ENCODE data around the gene SYNE1.

Gene SYNE1

DNA sequence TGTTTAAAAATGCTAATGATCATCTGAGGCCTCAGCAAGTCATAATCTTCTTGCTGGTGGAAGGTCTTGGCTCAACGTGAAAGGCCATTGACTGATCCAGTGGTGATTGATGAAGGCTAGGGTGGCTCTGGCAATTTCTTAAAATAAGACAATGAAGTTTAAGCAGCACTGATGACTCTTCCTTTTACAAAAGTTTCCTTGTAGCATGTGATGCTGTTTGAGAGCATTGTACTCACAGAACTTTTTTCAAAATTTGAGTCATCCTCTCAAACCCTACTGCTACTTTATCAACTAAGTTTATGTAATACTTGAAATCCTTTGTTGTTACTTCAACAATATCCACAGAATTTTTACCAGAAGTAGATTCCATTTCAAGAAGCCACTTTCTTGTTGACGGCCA, 447.4 kb downstream of the SYNE1 start:
- Mint-ChIP-seq H3K36me3 (ENCODE audit: low read depth) (peaks cover 65% of the 10 kb centered on the region), H3K4me3 (no peak overlapping the region), H3K27ac (no peak overlapping the region), H3K27me3 (ENCODE audit: low read depth) (no peaks in the 10 kb centered on the region), H3K9me3 (peaks cover 4% of the 10 kb centered on the region), H3K4me1 (no peaks in the 10 kb centered on the region)
- TF ChIP-seq, protein P1, sequence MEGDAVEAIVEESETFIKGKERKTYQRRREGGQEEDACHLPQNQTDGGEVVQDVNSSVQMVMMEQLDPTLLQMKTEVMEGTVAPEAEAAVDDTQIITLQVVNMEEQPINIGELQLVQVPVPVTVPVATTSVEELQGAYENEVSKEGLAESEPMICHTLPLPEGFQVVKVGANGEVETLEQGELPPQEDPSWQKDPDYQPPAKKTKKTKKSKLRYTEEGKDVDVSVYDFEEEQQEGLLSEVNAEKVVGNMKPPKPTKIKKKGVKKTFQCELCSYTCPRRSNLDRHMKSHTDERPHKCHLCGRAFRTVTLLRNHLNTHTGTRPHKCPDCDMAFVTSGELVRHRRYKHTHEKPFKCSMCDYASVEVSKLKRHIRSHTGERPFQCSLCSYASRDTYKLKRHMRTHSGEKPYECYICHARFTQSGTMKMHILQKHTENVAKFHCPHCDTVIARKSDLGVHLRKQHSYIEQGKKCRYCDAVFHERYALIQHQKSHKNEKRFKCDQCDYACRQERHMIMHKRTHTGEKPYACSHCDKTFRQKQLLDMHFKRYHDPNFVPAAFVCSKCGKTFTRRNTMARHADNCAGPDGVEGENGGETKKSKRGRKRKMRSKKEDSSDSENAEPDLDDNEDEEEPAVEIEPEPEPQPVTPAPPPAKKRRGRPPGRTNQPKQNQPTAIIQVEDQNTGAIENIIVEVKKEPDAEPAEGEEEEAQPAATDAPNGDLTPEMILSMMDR (IDR thresholded peaks at IDR 0.05; ENCODE audit: unreplicated experiment in 3 of 3) = no peak

- Mint-ChIP-seq H3K36me3 (ENCODE audit: low read depth) (peaks cover 53% of the 10 kb centered on the region), H3K9me3 (peaks cover 4% of the 10 kb centered on the region)
- TF ChIP-seq, protein P1 (IDR thresholded peaks at IDR 0.05; ENCODE audit: unreplicated experiment in 3 of 3) = no peak
Observed at GRCh38 chr6:152188011-152188410, 449.2 kb downstream of the SYNE1 start.

GRCh38 chr6:152186840-152187239, 450.3 kb downstream of the SYNE1 start:
- peaks cover 45% of the 10 kb centered on the region for H3K36me3 Mint-ChIP-seq (ENCODE audit: low read depth)
- no peaks in the 10 kb centered on the region for H3K27me3 Mint-ChIP-seq (ENCODE audit: low read depth)

More at GRCh38 chr6:152188011-152188410, 449.2 kb downstream of the SYNE1 start:
- Mint-ChIP-seq H3K4me3 (no peak overlapping the region), H3K27me3 (ENCODE audit: low read depth) (no peaks in the 10 kb centered on the region), H3K27ac (no peak overlapping the region), H3K4me1 (no peaks in the 10 kb centered on the region)

GRCh38 chr6:152184917-152185574, 452.1 kb downstream of the SYNE1 start:
- H3K4me1 Mint-ChIP-seq = no peaks in the 10 kb centered on the region

More at GRCh38 chr6:152186840-152187239, 450.3 kb downstream of the SYNE1 start:
- no peak overlapping the region for H3K27ac Mint-ChIP-seq
- H3K9me3 Mint-ChIP-seq = peaks cover under 1% of the 10 kb centered on the region
- no peaks in the 10 kb centered on the region for H3K4me1 Mint-ChIP-seq
- H3K4me3 Mint-ChIP-seq = no peak overlapping the region
- TF ChIP-seq, protein P1 (IDR thresholded peaks at IDR 0.05; ENCODE audit: unreplicated experiment in 3 of 3) = no peak

DNA sequence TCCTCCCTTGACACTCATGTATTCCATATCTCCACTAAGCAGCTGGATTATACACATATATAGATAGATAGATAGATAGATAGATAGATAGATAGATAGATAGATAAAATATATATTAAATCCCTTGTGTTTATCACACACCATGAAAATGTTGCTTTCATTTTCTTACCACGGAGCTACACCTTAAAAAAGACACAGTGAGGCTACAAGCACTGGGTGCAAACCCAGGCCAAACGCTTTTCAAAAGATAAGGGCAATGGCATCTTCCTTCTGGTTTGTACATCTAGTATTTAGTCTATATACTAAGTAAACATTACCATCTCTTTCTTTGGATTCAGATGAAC, 452.6 kb downstream of the SYNE1 start:
- H3K36me3 Mint-ChIP-seq (ENCODE audit: low read depth) = peaks cover 35% of the 10 kb centered on the region
- no peaks in the 10 kb centered on the region for H3K27me3 Mint-ChIP-seq (ENCODE audit: low read depth)
- no peak overlapping the region for H3K27ac Mint-ChIP-seq
- H3K4me1 Mint-ChIP-seq = no peaks in the 10 kb centered on the region
- TF ChIP-seq, protein P1 (IDR thresholded peaks at IDR 0.05; ENCODE audit: unreplicated experiment in 3 of 3) = no peak
- H3K9me3 Mint-ChIP-seq = no peaks in the 10 kb centered on the region
- H3K4me3 Mint-ChIP-seq = no peak overlapping the region

More at GRCh38 chr6:152184917-152185574, 452.1 kb downstream of the SYNE1 start:
- TF ChIP-seq, protein P1 (IDR thresholded peaks at IDR 0.05; ENCODE audit: unreplicated experiment in 3 of 3) = no peak
- H3K36me3 Mint-ChIP-seq (ENCODE audit: low read depth) = peaks cover 38% of the 10 kb centered on the region
- H3K4me3 Mint-ChIP-seq = no peak overlapping the region
- H3K9me3 Mint-ChIP-seq = no peaks in the 10 kb centered on the region
- no peaks in the 10 kb centered on the region for H3K27me3 Mint-ChIP-seq (ENCODE audit: low read depth)
- H3K27ac Mint-ChIP-seq = no peak overlapping the region

DNA sequence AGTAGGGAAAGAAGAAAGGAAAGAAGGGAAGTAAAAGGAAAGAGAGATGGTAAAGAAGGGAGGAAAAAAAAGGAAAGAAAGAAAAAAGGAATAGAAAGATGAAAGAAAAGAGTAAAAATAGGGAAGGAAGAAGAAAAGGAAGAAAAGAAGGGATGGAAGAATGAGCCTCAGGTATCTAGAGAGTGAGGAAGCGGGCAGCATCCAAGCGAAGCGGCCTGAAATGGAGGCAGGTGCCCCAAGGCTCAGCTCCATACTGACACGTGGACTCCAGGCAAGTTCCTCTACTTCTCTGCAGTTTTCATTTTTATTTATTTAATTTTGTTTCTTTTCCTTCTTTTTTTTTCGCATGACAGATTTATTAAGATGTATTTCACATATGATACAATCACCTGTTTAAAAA, 456.6 kb downstream of the SYNE1 start:
- H3K4me1 Mint-ChIP-seq = no peaks in the 10 kb centered on the region
- no peak overlapping the region for H3K4me3 Mint-ChIP-seq
- TF ChIP-seq, protein P1 (IDR thresholded peaks at IDR 0.05; ENCODE audit: unreplicated experiment in 3 of 3) = no peak
- no peaks in the 10 kb centered on the region for H3K9me3 Mint-ChIP-seq
- H3K27me3 Mint-ChIP-seq (ENCODE audit: low read depth) = no peaks in the 10 kb centered on the region
- H3K27ac Mint-ChIP-seq = no peak overlapping the region
- H3K36me3 Mint-ChIP-seq (ENCODE audit: low read depth) = peaks cover 18% of the 10 kb centered on the region
